GM19463 (cell line): ENCODE measurements around the gene MIA2.
"Not testable (repeated sequence)": the region's sequence is repeated elsewhere in the genome, so short reads cannot be mapped to it uniquely, and the experiment has no call there.

Experiments used
- ATAC-seq: cut with Tn5 transposase; IDR thresholded peaks from one replicate; pipeline ENCODE4 v1.9.1; 2021; ENCODE audit warnings: mild to moderate bottlenecking, moderate library complexity; ENCODE audit not compliant: unreplicated experiment

The MIA2 gene

GRCh38 chr14:39266525-39266870 lies 32.8 kb downstream of the MIA2 start:
- peak; percentile 42 for ATAC-seq

- peak; percentile 77 for ATAC-seq
Measured at GRCh38 chr14:39266871-39267607, 33.3 kb downstream of the MIA2 start.

- no peak for ATAC-seq
Measured at GRCh38 chr14:39267608-39268005, 33.9 kb downstream of the MIA2 start.

- no peak for ATAC-seq
Measured at GRCh38 chr14:39268393-39268792, 34.7 kb downstream of the MIA2 start.

- no peak for ATAC-seq
Measured at GRCh38 chr14:39272918-39273317, 39.2 kb downstream of the MIA2 start.

- ATAC-seq: no peak
Measured at GRCh38 chr14:39275395-39275794, 41.7 kb downstream of the MIA2 start.

- ATAC-seq: no peak
Measured at GRCh38 chr14:39276005-39276404, 42.3 kb downstream of the MIA2 start.

GRCh38 chr14:39276579-39277114 lies 42.9 kb downstream of the MIA2 start:
- no peak for ATAC-seq

GRCh38 chr14:39279515-39279914 lies 45.8 kb downstream of the MIA2 start:
- no peak for ATAC-seq

GRCh38 chr14:39280678-39281077 lies 47.0 kb downstream of the MIA2 start:
- not testable (repeated sequence) for ATAC-seq

GRCh38 chr14:39289523-39289922 lies 55.8 kb downstream of the MIA2 start:
- no peak for ATAC-seq

- ATAC-seq: no peak
Measured at GRCh38 chr14:39291701-39292100, 58.0 kb downstream of the MIA2 start.

- ATAC-seq: no peak
Measured at GRCh38 chr14:39293629-39294028, 59.9 kb downstream of the MIA2 start.

- ATAC-seq: not testable (repeated sequence)
Measured at GRCh38 chr14:39300389-39300788, 66.7 kb downstream of the MIA2 start.

- ATAC-seq: no peak
Measured at GRCh38 chr14:39302124-39302810, 68.6 kb downstream of the MIA2 start.

- no peak for ATAC-seq
Measured at GRCh38 chr14:39303115-39303514, 69.4 kb downstream of the MIA2 start.

GRCh38 chr14:39307815-39308214 lies 74.1 kb downstream of the MIA2 start:
- no peak for ATAC-seq

GRCh38 chr14:39310051-39310450 lies 76.3 kb downstream of the MIA2 start:
- no peak for ATAC-seq

GRCh38 chr14:39315859-39316444 lies 82.2 kb downstream of the MIA2 start:
- no peak for ATAC-seq

- ATAC-seq: no peak
Measured at GRCh38 chr14:39316830-39317553, 83.3 kb downstream of the MIA2 start.

GRCh38 chr14:39318574-39318973 lies 84.9 kb downstream of the MIA2 start:
- no peak for ATAC-seq
